ENCODE measurements around the gene RRP9.

DNA sequence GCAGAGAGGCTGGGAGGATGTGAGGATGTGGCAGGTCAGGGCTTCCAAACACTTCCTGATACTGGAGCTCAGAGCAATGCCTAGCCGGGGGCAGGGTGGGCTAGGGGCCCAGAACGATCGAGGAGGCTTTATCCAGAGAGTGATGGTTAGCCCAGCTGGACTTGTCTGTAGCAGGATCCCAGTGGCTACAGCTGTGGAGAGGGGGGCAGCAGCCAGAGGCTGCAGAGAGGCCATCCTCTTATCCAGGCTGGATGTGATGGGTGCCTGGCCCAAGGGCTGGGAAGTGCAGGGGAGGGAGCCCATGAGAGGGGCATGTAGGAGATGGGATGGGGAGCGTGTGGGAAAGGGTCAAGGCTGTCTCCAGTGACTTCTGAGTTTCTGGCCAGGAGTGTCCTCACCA lies 5.1 kb upstream of the RRP9 start:
- TF ChIP-seq, protein P1, sequence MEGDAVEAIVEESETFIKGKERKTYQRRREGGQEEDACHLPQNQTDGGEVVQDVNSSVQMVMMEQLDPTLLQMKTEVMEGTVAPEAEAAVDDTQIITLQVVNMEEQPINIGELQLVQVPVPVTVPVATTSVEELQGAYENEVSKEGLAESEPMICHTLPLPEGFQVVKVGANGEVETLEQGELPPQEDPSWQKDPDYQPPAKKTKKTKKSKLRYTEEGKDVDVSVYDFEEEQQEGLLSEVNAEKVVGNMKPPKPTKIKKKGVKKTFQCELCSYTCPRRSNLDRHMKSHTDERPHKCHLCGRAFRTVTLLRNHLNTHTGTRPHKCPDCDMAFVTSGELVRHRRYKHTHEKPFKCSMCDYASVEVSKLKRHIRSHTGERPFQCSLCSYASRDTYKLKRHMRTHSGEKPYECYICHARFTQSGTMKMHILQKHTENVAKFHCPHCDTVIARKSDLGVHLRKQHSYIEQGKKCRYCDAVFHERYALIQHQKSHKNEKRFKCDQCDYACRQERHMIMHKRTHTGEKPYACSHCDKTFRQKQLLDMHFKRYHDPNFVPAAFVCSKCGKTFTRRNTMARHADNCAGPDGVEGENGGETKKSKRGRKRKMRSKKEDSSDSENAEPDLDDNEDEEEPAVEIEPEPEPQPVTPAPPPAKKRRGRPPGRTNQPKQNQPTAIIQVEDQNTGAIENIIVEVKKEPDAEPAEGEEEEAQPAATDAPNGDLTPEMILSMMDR (IDR thresholded peaks at IDR 0.05): no peak
- no peak for TF ChIP-seq EZH2phosphoT487 (IDR thresholded peaks at IDR 0.05)

All from neural progenitor cell (in vitro differentiated cells).